ENCODE data around the gene NR1I2. TPM values are rescaled to one million over a fixed set of nuclear protein-coding genes. Genes with fewer than 3 reads are reported as not detected.

The NR1I2 gene
- total RNA-seq, 1 experiment from 2014 or later: not detected

DNA sequence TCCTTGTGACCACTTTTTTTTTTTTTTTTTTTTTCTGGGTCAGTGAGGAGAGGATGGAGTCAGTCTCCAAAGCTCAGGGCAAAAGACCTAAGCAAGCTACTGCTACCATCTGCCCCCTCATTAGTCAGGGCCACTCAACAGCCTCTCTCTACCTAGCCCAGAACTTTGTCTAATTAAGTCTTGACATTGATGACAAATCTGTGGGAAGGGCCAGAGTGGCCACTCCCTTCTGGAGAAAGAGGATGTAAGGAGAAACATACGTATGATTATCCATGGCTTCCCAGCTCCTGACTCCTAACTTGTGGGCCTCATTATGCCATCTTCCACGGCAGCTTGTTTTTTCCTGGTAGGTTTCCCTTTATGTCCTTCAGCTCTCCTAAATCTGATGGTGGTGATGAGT is 37.9 kb downstream of the NR1I2 start:
- DNase-seq (ENCODE audit: low read depth): no peak

DNA sequence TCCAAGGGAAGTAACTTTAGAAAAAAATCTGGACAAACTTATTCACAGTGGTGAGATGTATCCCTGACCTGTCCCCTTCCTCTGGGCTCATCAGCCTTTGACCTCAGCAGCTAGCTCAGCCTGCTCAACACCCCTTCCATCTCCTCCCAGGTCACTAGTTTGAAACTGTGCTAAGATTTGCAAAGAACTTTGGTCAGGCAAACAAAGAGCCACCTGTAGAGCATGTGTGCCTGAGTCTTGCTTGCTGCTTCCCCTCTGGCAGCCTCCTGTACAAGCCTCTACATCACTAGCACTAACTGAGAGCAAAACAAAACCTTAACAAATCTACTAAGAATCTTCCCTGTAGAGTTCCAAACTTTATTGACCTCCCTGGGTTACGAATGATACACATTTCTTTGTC is 43.9 kb downstream of the NR1I2 start:
- DNase-seq (ENCODE audit: low read depth): no peak

DNA sequence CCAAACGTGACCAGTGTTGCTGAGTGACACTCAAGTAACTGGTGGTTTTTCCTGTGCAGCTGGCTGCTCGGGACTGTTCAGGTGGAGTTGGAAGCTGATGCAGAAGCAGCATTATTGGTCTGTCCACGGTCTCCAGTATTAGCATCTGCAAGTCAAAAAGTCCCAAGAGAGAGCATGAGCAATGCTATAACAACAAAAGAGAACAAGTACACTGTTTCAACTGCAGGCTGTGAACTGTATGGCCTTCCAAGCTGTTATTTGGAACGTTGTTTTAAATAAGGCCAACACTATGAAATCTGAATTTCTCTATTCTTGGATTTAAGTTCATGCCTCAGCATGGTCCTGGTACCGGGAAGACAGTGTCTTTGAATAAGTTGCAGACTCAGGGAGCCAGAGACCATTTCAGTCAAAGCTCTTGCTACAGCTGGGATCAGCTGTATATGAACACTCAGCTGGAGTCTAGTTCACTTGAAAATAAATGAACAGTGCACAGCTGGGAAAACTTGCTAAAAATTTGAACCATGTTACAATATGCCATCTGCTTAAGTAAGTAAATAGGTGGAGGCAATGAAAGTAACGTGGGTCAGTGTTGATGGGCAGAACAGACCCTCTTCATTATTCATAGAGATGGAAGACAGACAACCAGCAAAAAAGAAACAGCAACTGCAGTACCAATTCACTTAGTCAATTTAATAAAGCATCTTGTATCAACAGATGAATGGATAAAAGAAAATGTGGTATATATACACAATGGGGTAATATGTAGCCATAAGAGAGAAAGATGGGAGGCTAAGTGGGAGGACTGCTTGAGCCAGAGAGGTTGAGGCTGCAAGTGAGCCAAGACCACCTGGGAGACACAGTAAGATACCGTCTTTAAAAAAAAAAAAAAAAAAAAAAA is 45.1 kb downstream of the NR1I2 start:
- DNase-seq (ENCODE audit: low read depth): peak; percentile 50

DNA sequence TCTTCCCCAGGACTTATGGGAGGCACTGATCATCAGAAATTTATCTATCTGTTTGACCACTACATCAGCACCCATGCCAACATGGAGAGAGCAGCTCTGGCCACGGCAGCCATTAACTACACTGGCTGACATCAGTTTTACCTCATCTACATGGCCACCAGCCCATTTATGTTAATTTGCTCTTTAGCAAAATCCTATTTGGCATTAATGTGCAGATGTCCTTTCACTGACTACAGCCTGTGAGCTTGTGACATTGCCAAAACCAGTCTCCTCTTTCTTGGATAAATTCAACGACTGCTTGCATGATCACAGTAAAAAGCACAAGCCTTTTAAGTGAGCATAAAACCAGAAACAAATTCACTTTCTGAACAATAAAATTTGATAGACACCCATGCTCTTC is 47.5 kb downstream of the NR1I2 start:
- no peak for DNase-seq (ENCODE audit: low read depth)

DNA sequence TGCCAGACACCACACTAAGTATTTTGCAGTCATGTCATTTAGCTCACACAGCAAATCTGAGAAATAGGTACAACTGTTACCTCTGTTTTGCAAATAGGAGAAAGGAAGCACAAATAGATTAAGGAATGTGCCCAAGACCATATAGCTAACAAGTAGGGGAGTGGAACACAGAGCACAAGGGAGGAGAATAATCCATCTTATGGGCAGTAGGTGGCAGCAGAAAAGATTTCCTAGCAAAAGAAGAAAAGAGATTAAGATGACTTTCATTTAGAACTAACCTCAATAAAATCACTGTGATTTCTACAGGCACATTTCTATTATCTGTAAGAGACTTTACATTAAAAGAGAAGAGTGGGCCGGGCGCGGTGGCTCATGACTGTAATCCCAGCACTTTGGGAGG is 49.1 kb downstream of the NR1I2 start:
- no peak for DNase-seq (ENCODE audit: low read depth)

DNA sequence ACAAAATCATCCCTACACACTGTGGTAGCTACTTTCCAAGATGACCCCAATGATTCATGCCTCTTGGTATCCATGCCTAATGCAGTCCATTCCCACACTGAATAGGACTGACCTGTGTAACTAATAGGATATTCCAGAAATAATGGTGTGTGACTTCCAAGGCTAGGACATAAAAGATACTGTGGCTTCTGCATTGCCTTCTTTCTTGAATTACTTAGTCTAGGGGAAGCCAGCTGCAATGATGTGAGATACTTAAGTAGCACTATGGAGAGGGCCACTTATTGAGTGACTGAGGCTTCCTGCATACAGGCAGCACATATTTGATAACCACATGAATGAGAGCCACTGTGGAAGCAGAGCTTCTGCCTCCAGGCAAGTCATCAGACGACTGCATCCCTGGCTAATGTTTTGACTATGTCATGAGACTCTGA is 50.1 kb downstream of the NR1I2 start:
- DNase-seq (ENCODE audit: low read depth): peak; percentile 72

DNA sequence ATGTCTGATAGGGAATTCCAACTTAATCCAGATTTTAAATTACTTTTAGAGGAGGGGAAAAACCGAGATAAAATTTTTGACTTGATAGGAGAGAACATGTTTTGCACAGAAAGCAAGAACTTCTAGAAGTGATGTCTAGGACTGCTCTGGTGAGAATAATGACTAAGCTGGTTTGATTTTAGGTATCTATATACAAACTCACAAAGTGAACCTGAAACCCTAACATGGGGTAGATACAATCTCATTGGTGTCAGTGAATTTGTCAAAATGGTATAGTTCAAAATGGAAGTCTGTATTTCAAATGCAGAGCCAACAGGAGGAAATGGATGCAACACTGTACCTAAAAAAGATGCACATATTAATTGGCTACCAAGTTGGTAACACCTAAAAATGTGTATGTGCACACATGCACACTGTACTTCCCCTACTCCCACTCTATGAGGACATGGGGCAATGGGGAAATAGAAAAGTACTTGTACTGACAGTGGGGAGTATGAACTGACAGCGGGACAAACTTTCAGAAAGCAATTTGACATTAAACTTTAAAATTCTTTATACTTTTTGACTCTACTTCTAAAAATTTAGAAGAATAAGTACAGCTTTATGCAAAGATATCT is 53.0 kb downstream of the NR1I2 start:
- DNase-seq (ENCODE audit: low read depth): no peak

DNA sequence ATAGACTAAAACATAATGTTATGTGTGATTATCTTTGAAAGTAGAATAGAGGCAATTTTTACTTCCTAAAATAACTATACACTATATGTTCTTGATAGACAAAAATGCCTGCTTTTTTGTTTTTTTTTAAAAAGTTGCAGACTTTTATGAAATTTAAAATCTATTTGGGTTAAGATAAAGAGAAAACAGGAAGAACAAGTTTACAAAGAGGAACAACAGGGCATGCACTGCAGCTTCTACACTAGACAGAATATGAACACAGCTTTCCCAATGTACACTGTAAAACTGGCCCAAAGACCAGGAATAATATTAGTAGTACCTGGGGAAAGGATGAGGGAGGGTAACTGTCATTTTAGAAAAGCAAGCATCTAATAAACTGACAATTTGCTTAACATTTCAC is 53.7 kb downstream of the NR1I2 start:
- DNase-seq (ENCODE audit: low read depth): no peak

DNA sequence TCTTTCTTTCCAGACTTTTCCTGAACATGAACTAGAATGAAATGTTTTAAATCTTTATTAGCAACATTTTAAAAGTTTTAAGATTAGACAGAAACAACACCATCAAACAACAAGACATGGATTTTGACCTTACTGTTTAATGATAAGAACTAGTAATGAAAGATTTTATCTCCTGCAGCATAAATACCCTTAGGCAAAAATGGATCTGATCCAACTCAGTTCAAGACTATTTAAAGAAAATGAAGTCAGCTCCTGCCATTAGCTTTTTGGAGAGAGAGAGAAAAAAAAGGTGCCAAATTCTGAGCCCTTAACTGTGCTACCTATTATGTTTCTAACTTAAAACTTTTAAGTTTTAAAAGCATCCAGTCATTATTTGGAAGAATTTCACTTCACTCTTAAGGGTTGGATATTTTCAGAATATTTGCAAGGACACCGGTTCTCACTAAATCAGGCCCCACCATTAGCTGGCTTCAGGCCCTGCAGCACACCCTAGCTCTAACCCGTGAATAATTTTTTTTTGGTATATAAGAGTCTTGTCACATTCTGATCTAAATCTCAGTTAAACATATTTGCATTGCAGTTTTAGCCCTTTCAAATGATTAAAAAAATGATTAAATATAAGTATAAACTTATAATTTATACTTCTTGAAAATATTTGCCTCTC is 60.0 kb downstream of the NR1I2 start:
- DNase-seq (ENCODE audit: low read depth): no peak

DNA sequence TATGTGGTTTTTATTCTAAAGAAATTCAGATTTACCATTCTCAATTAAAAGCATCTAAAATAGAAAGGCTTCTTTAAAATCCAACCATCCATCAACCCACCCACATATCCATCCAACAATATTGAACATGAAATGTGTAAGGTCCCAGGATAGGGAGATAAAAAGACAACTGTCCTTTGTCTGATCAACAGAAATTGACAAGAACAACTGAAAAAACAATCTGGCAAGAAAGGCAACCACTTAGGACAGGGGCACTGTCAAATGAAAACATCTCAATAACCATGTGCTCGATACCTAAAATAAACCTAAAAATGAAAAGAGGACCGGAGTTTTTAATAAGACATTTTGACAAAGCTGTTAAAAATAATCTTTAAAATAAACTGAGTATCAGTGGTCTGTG is 67.2 kb downstream of the NR1I2 start:
- peak; percentile 73 for DNase-seq (ENCODE audit: low read depth)

DNA sequence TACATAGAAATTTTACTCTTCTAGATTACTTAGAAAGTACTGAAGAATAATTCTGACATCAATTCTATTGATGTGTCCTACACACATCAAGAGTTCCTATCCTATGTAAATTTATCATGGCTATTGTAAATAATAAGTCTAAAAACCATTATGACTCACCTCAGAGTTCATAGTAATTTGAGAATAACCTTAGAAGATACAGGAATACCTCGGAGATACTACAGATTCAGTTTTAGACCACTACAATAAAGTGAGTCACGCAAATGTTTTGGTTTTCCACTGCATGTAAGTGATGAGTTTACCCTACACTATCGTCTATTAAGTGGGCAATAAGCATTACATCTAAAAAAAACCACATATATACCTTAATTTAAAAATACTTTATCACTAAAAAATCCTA is 74.8 kb downstream of the NR1I2 start:
- DNase-seq (ENCODE audit: low read depth): no peak

DNA sequence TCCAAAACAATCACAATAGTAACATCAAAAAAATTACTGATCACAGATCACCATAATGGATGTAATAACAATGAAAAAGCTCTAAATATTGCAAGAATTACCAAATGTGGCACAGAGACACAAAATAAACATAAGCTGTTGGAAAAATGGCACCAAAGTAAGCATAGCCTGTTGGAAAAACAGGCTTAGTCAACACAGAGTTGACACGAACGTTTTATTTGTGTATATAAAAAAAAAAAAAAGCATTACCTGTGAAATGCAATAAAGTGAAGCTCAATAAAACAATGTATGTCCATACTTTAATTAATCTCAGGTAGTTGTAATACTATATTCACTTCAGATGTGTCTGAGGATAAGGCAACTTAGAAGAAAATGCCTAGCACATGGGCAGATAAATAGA is 77.1 kb downstream of the NR1I2 start:
- no peak for DNase-seq (ENCODE audit: low read depth)

DNA sequence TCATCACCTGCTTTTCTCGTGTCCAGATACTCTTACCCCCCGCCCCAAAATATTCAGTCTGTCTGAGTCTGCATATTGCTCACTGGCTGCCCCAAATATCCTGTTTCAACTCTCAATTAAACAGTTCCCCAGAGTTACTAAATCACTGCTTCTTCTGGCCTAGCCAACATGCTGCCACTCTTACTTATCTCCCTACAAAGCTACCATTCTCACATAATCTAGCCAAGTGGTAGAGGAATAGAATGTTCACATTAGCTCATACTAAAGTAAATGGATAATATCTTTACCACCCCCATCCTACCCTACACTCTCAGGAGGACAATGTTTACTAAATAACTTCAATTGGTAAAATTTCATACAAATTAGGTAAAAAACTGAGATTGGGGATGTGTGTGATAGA is 77.8 kb downstream of the NR1I2 start:
- DNase-seq (ENCODE audit: low read depth): no peak

DNA sequence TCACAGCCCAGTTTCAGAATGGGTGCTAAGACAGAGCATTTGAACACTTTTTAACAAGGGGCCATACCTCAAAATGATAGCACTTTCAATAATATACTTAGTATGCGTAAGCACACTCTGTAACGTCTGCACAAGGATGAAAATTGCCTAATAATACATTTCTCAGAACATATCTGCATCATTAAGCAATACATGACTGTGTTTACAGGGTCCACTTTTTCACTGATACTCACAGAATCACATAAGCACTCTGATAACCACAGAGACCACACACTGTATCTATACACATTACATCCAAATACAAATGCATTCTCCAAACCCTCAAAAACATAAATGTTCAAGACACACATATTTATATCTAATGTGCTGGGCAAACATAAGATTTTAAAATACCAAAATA is 79.8 kb downstream of the NR1I2 start:
- DNase-seq (ENCODE audit: low read depth): no peak

DNA sequence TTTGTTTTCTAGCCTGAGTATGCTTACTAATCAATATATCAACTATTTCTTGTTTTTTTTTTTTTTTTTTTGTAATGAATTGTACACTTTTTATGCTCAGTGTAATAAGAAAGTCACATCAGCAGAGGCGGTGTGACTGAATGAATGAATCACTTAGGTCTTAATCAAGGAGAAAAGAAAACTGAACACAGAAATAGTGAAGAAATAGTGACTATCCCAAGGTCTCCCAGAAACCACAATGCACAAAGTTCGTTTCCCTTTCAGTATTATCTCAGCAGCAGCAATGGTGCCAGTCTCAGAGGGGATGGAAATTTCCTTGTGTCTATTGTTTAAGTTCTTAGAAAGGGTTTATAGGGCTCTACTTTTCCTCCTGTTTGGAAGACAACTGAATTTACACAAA is 80.7 kb downstream of the NR1I2 start:
- no peak for DNase-seq (ENCODE audit: low read depth)

DNA sequence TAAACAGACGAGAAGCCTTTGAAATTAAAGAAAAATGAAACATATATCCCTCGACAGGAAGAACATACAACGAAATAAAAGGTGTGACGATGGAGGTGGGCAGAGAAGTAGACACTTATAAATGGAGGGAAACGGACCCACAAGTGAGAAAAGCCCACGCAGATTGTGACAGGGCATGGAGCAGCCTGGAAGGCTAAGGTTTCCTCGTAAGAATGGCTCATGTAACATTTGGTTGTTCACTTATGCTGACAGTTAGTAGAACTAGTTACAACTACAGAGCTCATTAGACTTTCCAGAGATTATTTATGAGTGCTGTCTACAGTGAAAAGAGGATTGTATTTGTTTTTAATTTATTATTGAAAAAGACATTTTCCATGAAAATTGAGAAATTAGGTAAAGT is 82.6 kb downstream of the NR1I2 start:
- DNase-seq (ENCODE audit: low read depth): no peak

Other genes with a start within 250 kb of the NR1I2 start
- gene CD80, start 222.5 kb upstream of the NR1I2 start, total RNA-seq (2014; rRNA removed): not detected in 2 replicates
- gene ADPRH, start 202.6 kb upstream of the NR1I2 start, total RNA-seq (2014; rRNA removed): 13.3 and 14.7 TPM in 2 replicates
- 0.13 TPM in 1 of 2 replicates, not detected in the other for gene PLA1A, start 184.2 kb upstream of the NR1I2 start, total RNA-seq (2014; rRNA removed)
- gene POPDC2, start 121.5 kb upstream of the NR1I2 start, total RNA-seq (2014; rRNA removed): 1.1 TPM in 1 of 2 replicates, not detected in the other
- 15.1 and 24.2 TPM in 2 replicates for gene COX17, start 104.7 kb upstream of the NR1I2 start, total RNA-seq (2014; rRNA removed)
- gene CFAP91, start 79.1 kb upstream of the NR1I2 start, total RNA-seq (2014; rRNA removed): 0.19 and 1.3 TPM in 2 replicates